ENCODE data around the gene TM9SF4. TPM values are rescaled to one million over a fixed set of nuclear protein-coding genes. Genes with fewer than 3 reads are reported as not detected.

TM9SF4 gene
- total RNA-seq, 2 donors from 2014 or later = 77.2 to 84.8 TPM

DNA sequence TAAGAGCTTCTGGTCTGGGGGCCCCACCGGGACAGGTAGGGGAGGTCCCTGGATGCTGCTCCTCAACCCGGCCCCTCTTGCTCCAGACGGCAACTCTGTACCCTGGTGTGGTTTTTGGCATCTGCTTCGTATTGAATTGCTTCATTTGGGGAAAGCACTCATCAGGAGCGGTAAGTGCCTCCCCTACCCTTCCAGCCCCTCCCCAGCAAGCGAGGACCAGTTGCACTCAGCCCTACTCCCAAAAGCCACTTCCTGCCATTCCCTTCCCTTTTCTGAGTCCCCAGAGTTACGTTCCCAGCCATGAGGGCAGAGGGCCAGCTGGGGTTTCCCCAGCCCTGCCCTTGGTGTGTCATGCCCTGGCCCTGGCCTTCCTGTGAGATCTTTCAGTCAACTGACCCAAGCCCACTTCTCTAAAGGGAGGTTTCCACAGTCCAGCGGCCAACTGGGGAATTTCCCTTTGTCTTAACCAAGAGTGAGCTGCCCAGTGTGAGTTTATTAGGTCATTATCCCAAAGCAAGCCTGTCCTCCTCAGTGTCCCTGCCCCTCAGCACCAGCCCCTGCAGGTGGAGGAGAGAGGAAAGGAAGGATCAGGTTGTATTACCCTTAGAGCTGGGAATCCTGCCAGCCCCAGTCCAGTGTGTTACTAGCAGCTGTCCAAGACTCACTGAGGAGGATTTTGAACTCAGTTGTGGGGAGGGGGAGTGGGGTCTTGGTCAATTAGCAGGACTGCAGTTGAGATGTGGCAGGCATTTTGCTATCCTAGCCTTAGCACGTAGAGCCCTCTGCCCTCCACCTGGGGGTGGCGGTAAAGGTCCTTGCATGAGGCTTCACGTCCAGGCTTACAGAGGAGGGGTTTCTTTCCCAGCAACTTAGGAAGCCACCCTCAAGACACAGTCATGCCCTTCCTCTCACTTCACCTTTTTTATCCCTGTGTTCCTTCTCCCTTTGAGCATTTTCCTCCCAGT lies 45.8 kb downstream of the TM9SF4 start:
- H3K27ac ChIP-seq (ENCODE audit: low read depth, low read length) = peak overlapping the region; percentile 29
- 82 to 89% methylated on average over 5 to 11 of the region's 11 CpGs for WGBS, 2 experiments (ENCODE audit: insufficient coverage in 1 of 2, insufficient read length in 1 of 2)
- Mint-ChIP-seq H3K4me3 (no peak overlapping the region), H3K27ac (peak overlapping the region; percentile 84), H3K9me3 (no peaks in the 10 kb centered on the region), H3K4me1 (peaks cover 2% of the 10 kb centered on the region), H3K36me3 (ENCODE audit: low read depth) (peaks cover 77% of the 10 kb centered on the region), H3K27me3 (ENCODE audit: insufficient read depth) (no peaks in the 10 kb centered on the region)
- peaks cover 2% of the 10 kb centered on the region for H3K4me1 ChIP-seq (ENCODE audit: control insufficient read depth, insufficient read depth, low read length)
- no peak overlapping the region for H3K4me3 ChIP-seq (ENCODE audit: low read length)
- H3K9ac ChIP-seq (ENCODE audit: extremely low read depth, low read length, poor library complexity, severe bottlenecking) = no peak overlapping the region
- TF ChIP-seq, protein P1, sequence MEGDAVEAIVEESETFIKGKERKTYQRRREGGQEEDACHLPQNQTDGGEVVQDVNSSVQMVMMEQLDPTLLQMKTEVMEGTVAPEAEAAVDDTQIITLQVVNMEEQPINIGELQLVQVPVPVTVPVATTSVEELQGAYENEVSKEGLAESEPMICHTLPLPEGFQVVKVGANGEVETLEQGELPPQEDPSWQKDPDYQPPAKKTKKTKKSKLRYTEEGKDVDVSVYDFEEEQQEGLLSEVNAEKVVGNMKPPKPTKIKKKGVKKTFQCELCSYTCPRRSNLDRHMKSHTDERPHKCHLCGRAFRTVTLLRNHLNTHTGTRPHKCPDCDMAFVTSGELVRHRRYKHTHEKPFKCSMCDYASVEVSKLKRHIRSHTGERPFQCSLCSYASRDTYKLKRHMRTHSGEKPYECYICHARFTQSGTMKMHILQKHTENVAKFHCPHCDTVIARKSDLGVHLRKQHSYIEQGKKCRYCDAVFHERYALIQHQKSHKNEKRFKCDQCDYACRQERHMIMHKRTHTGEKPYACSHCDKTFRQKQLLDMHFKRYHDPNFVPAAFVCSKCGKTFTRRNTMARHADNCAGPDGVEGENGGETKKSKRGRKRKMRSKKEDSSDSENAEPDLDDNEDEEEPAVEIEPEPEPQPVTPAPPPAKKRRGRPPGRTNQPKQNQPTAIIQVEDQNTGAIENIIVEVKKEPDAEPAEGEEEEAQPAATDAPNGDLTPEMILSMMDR (conservative IDR thresholded peaks at IDR 0.05) = peak; percentile 90
- H3K27me3 ChIP-seq (ENCODE audit: control insufficient read depth, insufficient read depth, low read length, poor library complexity, severe bottlenecking) = no peaks in the 10 kb centered on the region
- H3K36me3 ChIP-seq (ENCODE audit: control insufficient read depth, insufficient read depth, low read length) = peaks cover 67% of the 10 kb centered on the region
- DNase-seq = peak; percentile 89
- no peaks in the 10 kb centered on the region for H3K9me3 ChIP-seq (ENCODE audit: control insufficient read depth, low read length)

DNA sequence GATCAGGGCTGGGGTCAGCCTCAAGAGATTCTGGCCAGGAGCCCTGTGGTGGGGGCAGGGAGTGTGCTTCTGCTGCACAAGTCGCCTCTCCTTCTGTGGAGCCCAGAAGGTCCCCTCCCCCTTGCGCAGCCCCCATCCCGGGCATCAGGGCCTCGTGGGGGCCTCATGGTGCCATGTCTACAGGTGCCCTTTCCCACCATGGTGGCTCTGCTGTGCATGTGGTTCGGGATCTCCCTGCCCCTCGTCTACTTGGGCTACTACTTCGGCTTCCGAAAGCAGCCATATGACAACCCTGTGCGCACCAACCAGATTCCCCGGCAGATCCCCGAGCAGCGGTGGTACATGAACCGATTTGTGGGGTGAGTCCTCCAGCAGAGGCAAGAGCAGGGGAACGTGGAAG lies 48.1 kb downstream of the TM9SF4 start:
- no peak overlapping the region for H3K27ac ChIP-seq (ENCODE audit: low read depth, low read length)
- no peak overlapping the region for H3K9ac ChIP-seq (ENCODE audit: extremely low read depth, low read length, poor library complexity, severe bottlenecking)
- H3K27me3 Mint-ChIP-seq (ENCODE audit: insufficient read depth) = no peaks in the 10 kb centered on the region
- H3K4me3 Mint-ChIP-seq = no peak overlapping the region
- H3K27me3 ChIP-seq (ENCODE audit: control insufficient read depth, insufficient read depth, low read length, poor library complexity, severe bottlenecking) = no peaks in the 10 kb centered on the region
- H3K36me3 ChIP-seq (ENCODE audit: control insufficient read depth, insufficient read depth, low read length) = peaks cover 67% of the 10 kb centered on the region
- no peaks in the 10 kb centered on the region for H3K9me3 ChIP-seq (ENCODE audit: control insufficient read depth, low read length)
- no peak for DNase-seq
- H3K36me3 Mint-ChIP-seq (ENCODE audit: low read depth) = peaks cover 76% of the 10 kb centered on the region
- 94 to 95% methylated on average over 11 to 14 of the region's 14 CpGs for WGBS, 2 experiments (ENCODE audit: insufficient coverage in 1 of 2, insufficient read length in 1 of 2)
- H3K4me1 Mint-ChIP-seq = peaks cover 2% of the 10 kb centered on the region
- TF ChIP-seq, protein P1 (conservative IDR thresholded peaks at IDR 0.05) = no peak
- no peaks in the 10 kb centered on the region for H3K9me3 Mint-ChIP-seq
- H3K4me1 ChIP-seq (ENCODE audit: control insufficient read depth, insufficient read depth, low read length) = peaks cover 2% of the 10 kb centered on the region
- no peak overlapping the region for H3K4me3 ChIP-seq (ENCODE audit: low read length)
- no peak overlapping the region for H3K27ac Mint-ChIP-seq

DNA sequence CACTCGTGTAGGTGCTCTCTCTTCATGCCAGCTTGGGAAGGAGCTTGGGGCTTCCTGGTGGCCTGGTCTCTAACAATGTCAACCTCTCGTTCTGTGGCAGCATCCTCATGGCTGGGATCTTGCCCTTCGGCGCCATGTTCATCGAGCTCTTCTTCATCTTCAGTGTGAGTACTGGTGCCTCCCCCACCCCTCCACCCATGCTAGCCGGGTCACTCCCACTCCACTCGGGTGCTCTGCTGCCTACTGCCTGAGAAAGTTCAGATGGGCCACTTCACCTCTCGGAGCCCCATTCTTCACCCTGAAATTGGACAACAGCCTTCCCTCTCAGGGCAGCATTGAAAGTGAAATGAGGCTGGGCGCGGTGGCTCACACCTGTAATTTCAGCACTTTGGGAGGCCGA lies 48.8 kb downstream of the TM9SF4 start:
- no peaks in the 10 kb centered on the region for H3K9me3 ChIP-seq (ENCODE audit: control insufficient read depth, low read length)
- DNase-seq = no peak
- no peaks in the 10 kb centered on the region for H3K27me3 ChIP-seq (ENCODE audit: control insufficient read depth, insufficient read depth, low read length, poor library complexity, severe bottlenecking)
- WGBS, 2 experiments (ENCODE audit: insufficient coverage in 1 of 2, insufficient read length in 1 of 2) = 92 to 97% methylated on average over 5 to 11 of the region's 11 CpGs
- peaks cover 63% of the 10 kb centered on the region for H3K36me3 ChIP-seq (ENCODE audit: control insufficient read depth, insufficient read depth, low read length)
- no peaks in the 10 kb centered on the region for H3K9me3 Mint-ChIP-seq
- H3K27ac ChIP-seq (ENCODE audit: low read depth, low read length) = no peak overlapping the region
- H3K4me1 Mint-ChIP-seq = peaks cover 2% of the 10 kb centered on the region
- no peak overlapping the region for H3K4me3 ChIP-seq (ENCODE audit: low read length)
- H3K4me1 ChIP-seq (ENCODE audit: control insufficient read depth, insufficient read depth, low read length) = peaks cover 2% of the 10 kb centered on the region
- H3K9ac ChIP-seq (ENCODE audit: extremely low read depth, low read length, poor library complexity, severe bottlenecking) = no peak overlapping the region
- H3K4me3 Mint-ChIP-seq = no peak overlapping the region
- H3K27me3 Mint-ChIP-seq (ENCODE audit: insufficient read depth) = no peaks in the 10 kb centered on the region
- no peak overlapping the region for H3K27ac Mint-ChIP-seq
- H3K36me3 Mint-ChIP-seq (ENCODE audit: low read depth) = peaks cover 73% of the 10 kb centered on the region
- TF ChIP-seq, protein P1 (conservative IDR thresholded peaks at IDR 0.05) = no peak

All from endodermal cell (in vitro differentiated cells).